Activated T-cell treated with anti-CD3 and anti-CD28 coated beads, Interleukin-2, amount 50 U/mL, for 48 hours (primary cell): ENCODE results near the gene ARHGEF40.
A peak's percentile ranks its signal among the peaks of the same experiment; 100 is the strongest.

Experiments used
- DNase-seq, 2 experiments: peaks; one replicate each; pipeline ENCODE4 v3.0.0-alpha.2; 2020

ARHGEF40 gene

DNA sequence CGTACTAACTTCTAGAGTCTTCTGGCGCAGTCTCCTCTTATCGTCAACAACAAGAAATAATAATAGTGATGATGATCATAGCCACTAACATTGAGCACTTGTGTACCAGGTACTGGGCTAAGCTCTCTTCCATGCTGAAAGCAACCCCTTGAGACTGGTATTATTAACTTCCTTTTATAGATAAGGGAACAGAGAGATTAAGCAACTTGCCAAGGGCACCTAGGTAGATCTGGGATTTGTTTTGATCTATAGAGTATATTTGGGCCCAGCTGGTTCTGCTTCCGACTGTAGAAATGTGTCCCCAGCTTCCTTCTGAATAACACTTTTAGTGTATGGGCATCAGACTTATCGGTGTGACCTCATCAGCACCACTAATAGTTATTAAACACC lies 29.5 kb downstream of the ARHGEF40 start:
- DNase-seq = no peak

DNA sequence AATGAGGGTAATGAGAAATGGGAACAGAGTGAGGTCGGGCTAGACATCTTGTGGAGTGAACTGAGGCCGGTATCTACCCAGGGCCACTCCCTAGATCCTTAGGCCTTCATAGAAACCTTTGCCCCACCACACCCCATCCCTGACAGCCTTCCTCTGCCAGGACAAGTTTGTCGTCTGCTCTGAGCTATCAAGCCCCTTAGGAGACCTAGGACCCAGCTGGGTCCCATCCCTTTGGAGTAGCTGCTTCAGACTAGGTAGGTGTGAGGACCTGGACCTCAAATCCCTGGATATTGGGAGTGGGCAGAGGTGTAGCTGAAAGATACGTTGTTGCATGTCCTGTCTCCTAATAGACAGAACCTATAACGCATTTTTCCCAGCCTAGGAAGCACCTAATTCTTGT lies 30.8 kb downstream of the ARHGEF40 start, which contains the start of gene TMEM253:
TMEM253 (plus strand) TSS at position 136 of the 400 bp plus-strand sequence. CDS start 278 bp downstream, outside the sequence.
- DNase-seq = no peak

DNA sequence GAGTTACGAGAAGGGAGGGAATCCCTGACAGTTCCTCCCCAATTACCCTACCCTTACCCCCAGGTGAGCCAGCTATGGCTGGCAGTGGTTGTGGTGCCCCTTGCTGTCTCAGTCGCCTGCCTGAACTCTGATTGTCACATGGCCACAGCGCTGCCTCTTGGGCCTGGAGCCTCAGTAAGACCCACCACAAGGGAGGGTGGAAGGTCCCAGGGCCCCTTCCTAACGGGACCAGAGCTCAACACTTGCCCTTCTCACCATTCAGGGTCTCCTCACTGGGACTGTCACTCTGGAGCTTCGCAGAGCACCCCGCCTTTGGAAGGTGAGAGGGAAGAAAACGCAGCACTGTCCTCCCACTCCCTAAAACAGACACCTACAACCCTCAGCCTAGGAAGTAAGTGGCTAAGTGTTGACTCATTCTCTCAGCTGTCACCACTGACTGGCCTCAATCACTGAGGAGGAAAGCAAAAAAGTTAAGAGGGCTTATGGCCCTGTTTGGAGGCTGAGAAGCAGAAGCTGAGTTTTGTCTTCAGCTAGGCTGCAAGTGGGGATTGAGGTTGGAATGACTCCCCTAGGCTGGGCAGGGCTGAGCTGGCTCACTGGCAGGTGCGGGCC lies 31.8 kb downstream of the ARHGEF40 start:
- no peak for DNase-seq

DNA sequence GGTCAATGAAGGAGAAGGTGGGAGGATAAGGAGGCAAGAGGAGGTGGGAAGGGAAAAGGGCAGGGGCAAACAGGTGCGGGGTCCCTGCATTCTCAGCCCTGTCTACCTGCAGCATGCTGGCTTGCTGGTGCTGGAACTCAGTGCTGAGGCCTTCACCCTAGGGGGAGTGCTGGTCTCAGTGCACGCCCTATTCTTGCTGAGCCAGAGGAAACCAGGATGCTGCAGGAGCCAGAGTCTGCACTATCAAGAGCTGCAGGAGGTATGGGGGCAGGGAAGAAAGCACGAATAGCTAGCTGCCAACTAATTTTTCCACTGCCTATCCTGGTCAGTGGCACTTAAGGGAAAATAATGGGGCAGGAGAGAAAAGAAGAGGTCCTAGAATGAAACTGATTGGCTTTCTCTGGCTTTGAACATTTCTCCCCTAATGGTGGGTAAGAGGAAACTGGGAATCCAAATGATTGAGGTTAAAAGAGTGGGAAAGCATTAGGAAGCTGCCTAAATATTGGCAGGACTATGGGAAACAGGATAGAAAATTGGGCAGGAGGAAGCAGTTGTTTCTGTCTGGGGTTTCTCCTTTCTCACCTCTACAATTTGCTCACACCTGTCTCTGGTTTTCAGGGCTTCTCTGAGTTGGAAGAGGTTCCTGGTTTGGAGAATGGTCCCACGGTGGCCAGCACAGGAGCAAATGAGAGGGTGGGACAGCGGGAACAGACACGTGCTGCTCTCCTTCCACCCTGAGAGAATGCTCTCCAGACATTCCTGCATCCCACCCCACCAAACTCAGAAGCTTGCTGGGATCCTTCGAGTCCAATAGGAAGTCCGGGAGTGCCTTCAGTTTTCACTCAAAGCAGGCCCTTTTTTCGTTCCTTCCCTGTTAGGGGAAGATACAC lies 32.7 kb downstream of the ARHGEF40 start:
- DNase-seq = no peak

DNA sequence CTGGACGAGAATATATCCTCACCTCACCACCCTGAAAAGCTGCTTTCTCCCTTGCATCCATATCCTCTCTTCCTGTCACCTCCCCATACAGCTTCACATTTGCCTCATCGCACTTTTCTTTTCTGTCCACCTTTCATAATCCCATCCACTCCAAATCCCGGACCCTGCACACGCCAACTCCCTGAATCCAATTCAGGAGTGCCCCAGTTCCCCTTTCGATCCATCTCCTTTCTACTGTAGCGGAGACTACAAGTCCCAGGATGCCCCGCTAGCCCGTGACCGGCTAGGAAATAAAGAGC lies 33.3 kb downstream of the ARHGEF40 start:
- DNase-seq = no peak

DNA sequence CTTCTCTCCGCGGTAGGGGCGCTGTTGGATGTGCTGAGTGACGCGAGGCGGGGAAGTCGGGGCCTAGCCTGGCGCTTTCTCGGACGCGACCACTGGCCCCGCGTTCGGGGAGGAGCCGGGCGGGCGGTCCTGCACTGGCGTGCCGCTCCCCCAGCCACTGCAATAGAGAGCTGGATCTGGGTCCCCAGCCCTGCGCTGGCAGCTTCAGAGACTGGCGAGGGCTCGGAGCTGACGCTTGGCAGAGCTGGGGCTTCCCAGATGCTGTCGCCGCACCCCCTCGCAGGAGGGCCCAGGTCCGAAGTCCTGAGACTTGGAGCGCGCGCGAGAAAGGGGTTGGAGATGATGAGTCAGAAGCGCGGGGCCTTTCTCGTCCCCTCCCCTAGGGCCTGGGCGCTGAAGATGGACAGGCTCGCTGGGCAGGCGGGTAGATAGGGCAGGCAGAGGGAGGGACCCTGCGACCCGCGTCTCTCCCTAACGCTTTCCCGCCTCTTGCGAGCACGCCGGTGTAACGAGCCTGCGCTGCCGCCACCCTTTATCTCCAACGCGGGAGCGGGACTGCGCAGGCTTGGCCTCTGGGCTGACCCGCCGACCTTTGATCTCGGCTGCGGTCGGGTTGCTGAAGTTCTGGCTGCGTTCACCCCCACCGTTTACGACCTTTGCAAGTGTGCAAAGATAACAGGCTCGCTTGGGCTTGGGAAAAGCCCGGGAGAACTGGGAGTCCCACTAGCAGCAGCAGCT lies 33.8 kb downstream of the ARHGEF40 start:
- DNase-seq = peak; percentile 96

DNA sequence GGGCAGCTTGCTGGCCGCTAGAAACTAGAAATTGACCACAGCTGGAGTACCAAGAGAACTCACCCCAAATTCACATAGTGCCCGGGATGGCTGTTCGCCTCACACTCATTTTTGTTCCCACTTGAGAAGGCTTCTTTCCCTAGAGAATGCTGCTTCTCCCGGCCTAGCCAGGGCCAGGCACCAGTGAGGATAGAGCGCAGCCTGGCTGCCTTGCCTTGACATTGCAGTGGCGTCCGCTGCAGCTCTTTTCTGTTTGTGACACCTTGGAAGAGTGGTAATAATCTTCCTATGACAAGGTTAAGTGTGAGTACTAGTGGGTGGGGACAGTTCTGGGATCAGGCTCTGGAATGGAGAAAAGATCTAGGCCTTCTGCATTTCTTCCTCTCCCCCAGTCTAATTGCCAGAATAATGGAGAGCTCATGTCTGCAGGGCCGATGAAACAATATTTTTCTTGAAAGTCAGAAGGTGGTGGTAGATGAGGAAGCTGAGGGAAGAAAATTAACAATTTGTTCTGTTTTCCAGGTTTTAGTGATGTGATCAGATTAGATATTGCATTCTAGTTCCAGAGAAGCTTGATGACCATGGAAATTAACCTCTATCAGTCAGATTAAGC lies 34.5 kb downstream of the ARHGEF40 start:
- peak; percentile 75 to 80 for DNase-seq

DNA sequence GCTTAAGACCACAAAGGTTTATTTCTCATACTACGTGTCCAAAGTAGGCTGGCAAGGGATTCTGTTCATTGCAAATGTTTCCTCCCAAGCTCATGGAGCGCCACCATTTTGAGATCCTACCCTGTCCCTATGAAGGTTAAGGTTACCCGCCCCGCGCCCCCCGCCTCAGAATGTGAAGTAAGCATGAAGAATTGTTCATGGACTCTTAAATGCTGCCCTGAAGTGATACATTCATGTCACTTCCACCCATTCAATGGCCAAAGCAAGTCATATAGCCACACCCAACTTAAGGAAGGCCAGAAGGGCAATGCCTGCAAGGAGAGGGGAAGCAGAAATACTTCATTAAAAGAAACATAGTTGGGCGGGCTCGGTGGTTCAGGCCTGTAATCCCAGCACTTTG lies 35.0 kb downstream of the ARHGEF40 start:
- no peak for DNase-seq

DNA sequence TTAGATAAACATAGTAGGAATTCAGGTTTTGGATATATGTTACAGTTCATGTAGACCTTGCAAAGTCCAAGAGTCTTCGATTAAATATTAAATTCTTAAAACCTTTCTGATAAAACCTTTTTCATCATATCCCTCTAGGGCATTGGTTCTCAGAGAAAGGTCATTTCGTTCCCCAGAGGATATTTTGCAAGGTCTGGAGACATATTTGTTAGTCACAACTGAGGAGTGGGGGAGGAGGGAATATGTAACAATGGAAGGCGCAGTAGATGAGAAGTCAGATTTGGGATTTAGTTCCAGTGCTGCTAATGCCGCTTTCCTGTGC lies 36.0 kb downstream of the ARHGEF40 start:
- DNase-seq = no peak

DNA sequence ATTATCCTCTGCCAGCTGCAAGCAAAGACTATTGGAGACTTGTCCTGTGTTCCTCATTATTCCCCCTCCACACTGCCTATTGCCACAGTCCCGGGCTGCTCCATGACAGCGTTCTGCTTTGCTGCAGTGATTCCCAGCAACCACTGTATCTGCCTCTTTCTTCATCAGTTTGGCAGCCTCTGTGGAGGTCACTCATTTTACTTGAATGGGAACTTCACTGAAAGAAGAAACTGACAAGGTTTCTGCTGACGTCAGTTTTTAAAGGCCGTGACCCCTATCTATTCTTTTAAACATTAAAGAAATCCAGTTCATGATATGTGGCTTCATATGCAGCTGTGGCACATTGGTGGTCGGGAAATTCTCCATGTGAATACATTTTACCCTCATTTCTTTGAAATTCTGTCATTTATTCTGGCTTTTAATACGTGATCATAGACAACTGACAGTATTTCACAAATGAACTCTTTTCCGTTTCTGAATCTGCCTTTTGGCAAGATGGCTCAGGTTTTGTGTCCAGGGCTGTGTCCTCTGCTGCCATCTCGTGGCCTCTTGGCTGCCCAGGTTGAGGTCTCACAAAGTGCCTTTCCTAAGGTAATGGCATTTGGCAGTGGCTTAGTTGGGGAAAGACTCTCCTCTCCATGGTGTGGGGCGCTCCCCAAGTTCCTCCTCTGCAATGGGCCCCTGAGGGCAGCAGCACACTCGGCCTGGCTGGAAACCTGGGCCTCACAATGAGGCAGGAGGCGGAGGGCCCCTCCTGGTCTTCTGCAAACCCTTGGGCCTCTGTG lies 36.6 kb downstream of the ARHGEF40 start:
- peak; percentile 86 to 87 for DNase-seq

DNA sequence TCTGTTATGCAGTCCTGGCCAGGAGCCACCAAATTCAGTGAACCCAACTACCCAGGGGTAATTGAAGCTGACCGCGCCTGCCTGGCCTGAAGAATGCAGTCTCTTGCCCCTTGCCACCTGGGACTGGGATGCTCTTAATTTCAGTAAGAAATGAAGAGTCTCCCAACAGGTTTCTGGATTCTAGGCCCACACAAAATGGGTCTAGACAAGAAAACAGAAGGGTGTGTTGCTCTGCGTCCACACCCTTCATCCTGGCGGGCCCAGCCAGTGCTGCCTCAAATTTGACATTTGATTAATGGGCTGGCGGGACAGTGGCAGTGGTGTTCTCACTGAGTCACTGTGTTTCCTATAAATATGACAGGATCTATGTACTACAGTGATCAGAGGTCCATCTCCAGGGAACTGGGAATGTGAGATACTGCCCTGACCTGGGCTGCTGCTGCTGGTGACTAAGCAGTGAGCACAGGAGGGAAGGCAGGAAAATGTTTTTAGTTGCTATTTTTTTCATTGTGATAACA lies 37.2 kb downstream of the ARHGEF40 start:
- no peak for DNase-seq

DNA sequence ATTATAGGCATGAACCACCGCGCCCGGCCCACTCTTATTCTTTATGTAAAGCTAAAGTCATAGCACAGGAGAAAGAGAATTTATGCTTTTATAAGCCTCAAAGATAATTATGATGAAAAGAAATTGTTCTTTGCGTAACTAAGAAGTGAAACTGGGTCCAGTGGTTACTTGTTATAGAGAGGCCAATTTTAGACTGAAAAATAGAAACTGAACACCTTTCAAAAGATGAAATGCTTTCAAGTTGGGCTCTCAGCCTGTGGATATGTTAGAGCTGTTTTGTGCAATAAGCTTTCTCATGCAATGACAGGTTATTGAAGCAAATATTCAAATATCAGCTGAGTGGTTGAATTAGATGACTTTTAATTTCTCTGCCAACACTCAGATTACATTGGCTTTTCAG lies 38.7 kb downstream of the ARHGEF40 start:
- DNase-seq = no peak

DNA sequence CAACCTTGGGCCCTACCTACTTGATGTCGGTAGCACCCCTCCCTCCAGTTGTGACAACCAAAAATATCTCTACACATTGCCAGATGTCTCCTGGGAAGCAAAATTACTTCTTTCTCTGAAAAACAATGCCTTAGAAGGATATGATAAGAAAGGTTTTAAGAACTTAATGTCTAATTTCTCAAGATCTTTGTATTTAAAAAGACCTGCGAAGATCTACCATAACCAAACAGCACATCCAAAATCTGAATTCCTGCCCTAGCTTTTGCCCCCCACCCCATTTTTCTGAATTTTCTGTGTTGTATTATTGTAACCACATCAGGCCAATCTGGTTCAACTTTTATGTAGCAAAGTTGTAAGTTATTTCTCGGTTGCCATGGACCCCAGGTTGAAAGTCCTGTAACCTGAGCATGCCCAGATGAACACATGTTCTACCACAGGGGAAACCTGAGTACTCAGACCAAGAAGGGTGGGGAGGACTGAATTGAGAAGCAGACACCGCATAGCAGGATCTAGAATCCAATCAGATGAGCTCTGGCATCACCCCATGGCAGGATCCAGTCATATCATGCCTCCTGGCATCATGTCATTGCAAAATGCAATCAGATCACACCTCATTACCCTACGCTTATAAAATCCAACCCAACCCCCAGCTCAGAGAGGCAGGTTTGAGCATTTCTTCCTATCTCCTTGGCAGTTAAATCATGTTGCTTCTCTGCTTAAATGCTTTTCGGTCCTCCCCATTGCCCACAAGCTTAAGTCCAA lies 39.5 kb downstream of the ARHGEF40 start:
- DNase-seq = peak; percentile 45 to 59

DNA sequence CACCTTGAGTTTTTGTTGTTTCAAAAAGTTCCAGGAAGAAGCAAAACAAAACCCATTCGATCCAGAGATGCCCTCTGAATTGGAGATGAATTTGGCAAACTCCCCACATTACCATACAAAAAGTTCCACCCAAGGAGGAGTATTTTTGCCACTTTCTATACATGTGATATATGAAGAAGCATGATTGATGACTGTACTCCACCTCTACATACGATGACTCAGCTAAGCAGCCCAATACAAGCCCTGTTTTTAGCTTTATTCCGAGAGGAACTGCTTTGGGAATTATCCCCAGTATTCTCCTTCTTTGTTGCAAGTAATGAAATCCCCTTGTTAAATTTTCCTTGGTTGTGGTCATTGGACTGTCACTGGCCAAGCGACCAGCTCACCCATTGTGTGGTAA lies 42.2 kb downstream of the ARHGEF40 start:
- DNase-seq = no peak

DNA sequence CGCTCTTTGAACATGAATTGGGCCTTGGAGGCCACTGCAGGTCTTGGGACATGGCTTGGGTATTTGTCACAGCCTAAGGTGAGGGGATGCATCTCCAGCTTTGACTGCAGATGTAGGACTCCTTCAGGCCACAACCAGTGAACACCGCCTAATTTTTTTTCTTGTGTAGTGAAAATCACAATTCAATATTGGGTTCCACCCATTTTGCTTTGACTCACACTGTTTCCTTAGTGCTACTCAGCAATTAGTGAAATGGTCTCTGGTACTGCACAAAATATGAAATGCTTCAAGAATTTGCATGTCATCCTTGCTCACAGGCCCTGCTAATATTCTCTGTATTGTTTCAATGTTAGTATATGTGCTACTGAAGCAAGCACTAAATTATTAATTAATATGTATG lies 43.3 kb downstream of the ARHGEF40 start:
- DNase-seq = no peak

DNA sequence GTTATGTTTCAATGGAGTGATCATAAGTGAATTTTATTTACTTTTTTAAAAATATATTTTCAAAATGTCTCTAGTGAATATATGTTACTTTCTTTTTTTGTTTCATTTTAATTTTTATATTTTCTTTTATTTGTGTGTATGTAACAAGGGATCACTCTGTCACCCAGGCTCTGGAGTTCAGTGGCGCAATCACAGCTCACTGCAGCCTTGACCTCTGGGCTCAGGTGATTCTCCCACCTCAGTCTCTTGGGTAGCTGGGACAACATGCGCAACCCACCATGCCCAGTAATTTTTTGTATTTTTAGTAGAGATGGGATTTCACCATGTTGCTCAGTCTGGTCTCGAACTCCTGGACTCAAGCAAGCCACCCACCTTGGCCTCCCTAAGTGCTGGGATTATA lies 48.8 kb downstream of the ARHGEF40 start:
- no peak for DNase-seq

DNA sequence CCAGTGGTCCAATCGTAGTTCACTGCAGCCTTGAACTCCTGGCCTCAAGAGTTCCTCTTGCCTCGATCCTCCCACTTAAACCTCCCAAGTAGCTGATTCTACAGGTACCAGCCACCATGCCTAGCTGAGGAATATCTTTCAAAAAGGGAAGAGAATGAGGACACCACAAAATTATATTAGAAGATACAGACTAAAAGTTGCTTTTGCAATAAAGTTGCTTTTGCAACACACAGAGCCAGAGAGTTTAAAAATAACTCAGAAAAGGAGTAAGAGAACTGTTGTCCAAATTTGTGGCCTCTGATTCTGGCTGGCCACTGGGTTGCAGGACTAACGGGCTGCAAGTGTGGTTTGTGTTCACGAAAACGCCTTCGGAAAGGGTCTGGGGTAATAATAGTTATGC lies 50.6 kb downstream of the ARHGEF40 start:
- DNase-seq = no peak

DNA sequence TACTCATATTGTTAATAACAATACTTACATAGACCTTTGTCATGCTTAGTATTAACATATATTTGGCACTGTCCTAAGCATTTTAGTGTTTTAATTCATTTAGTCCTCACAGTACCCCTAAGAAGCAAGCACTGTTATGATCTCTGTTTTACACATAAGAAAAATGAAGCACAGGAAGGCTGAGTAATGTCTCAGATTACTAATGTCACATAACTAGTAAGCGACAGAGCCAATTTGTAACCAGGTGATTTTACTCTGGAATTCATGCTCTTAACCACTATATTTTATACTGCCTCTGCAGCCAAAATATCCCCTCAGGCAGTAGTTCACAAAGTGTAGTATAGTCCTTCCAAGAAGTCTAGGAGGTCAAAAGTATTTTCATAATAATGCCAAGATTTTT lies 51.0 kb downstream of the ARHGEF40 start:
- no peak for DNase-seq

DNA sequence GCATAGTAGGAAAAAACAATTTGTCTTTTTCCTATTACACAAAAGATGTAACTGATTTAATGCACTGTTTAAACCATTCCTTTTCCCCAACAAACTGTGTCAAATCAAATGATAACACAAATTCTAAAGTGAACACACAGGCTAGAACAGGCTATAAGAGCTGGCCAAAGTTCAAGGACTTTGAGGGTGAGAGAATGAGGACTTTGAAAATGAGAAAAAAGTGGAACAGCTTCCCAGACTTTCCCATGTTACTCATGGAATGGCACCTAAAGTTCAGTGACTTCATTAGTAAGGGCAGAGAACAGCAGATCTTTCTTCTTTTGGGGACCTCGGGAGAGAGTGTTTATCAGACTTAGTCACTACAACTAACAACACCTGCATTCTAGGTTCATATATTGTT lies 53.3 kb downstream of the ARHGEF40 start:
- DNase-seq = no peak

DNA sequence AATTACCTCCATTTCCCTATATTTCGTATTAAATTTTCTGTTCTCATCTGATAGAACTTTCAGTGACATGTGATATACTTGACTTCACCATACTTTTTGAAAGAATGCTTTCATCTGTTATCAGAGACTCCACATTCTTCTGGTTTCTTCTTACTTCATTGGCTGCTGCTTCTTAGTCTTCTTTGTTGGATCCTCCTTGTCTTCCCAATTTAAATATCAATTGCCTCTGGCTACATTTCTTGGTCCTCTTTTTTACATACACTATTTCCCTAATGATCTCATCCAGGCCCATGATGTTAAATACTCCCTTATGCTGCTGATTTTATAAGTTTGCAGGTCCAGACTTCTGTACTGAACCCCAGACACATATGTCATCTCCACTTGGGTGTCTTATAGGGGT lies 63.8 kb downstream of the ARHGEF40 start:
- no peak for DNase-seq

DNA sequence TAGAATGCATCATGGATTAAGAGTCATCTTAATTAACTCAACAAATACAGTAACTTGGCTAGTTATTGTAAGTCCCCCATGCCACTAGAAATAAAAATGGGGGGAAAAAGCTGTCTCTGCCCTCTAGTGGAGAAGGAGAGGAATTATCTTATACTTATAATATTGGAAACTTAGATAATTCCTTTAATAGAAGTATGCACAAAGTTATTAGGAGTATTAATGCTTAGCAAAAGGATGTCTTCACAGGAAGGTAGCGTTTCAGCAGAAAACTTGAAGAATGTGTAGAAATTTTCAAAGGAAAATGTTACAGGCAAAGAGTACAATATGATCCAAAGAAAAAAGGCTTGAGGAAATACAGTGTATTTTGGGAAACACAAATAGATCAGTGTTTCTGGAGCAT lies 65.9 kb downstream of the ARHGEF40 start:
- no peak for DNase-seq
